IMR-90 (cell line): ENCODE data around the gene MYORG.

ENCODE experiments used
- POLR2A ChIP-seq: IDR thresholded peaks from 2 replicates; pipeline ENCODE4 v1.6.1; 2012; ENCODE audit warnings: mild to moderate bottlenecking, low read depth, low read length
- RFX5 ChIP-seq: IDR thresholded peaks from 2 replicates; pipeline ENCODE4 v1.8.0; 2012; ENCODE audit warnings: low read depth, mild to moderate bottlenecking, low read length, moderate library complexity
- TF ChIP-seq, protein P1 (sequence below): conservative IDR thresholded peaks from 2 replicates; pipeline ENCODE4 v1.5.1; 2012; ENCODE audit warnings: mild to moderate bottlenecking, low read depth, low read length, improper control_type of control experiment
- TF ChIP-seq, protein P2 (sequence below): fragments of 150-350 bp; IDR thresholded peaks from 2 replicates; pipeline ENCODE4 v1.6.1; 2016; ENCODE audit warnings: low read depth, mild to moderate bottlenecking, low read length, moderate library complexity, borderline replicate concordance

DNA sequence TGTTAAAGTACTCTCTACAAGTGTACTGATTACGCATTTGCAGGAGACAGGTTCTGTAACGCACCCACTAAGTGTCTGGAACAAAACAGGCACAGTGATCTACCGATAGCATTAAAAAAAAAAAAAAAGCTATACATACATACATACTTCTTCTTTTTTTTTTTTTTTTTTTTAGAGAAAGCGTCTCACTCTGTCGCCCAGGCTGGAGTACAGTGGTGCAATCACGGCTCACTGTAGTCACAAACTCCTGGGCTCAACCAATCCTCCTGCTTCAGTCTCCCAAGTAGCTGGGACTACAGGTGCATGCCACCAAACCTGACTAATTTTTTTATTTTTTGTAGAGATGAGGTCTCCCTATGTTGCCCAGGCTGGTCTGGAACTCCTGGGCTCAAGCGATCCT is 55.2 kb downstream of the MYORG start:
- TF ChIP-seq POLR2A (no peak), RFX5 (no peak)
- TF ChIP-seq, protein P1, sequence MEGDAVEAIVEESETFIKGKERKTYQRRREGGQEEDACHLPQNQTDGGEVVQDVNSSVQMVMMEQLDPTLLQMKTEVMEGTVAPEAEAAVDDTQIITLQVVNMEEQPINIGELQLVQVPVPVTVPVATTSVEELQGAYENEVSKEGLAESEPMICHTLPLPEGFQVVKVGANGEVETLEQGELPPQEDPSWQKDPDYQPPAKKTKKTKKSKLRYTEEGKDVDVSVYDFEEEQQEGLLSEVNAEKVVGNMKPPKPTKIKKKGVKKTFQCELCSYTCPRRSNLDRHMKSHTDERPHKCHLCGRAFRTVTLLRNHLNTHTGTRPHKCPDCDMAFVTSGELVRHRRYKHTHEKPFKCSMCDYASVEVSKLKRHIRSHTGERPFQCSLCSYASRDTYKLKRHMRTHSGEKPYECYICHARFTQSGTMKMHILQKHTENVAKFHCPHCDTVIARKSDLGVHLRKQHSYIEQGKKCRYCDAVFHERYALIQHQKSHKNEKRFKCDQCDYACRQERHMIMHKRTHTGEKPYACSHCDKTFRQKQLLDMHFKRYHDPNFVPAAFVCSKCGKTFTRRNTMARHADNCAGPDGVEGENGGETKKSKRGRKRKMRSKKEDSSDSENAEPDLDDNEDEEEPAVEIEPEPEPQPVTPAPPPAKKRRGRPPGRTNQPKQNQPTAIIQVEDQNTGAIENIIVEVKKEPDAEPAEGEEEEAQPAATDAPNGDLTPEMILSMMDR = no peak
- TF ChIP-seq, protein P2, sequence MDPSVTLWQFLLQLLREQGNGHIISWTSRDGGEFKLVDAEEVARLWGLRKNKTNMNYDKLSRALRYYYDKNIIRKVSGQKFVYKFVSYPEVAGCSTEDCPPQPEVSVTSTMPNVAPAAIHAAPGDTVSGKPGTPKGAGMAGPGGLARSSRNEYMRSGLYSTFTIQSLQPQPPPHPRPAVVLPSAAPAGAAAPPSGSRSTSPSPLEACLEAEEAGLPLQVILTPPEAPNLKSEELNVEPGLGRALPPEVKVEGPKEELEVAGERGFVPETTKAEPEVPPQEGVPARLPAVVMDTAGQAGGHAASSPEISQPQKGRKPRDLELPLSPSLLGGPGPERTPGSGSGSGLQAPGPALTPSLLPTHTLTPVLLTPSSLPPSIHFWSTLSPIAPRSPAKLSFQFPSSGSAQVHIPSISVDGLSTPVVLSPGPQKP = no peak
